NCI-H82 treated with DMSO at 0.1 percent for 48 hours (cell line): ENCODE data around the gene PDE6B.
"Not testable (repeated sequence)": the region's sequence is repeated elsewhere in the genome, so short reads cannot be mapped to it uniquely, and the experiment has no call there.

Experiments
- DNase-seq: peaks from one replicate; lab custom pipeline; 2025; ENCODE audit not compliant: unreplicated experiment; lab: John Stamatoyannopoulos, UW

Gene PDE6B

DNA sequence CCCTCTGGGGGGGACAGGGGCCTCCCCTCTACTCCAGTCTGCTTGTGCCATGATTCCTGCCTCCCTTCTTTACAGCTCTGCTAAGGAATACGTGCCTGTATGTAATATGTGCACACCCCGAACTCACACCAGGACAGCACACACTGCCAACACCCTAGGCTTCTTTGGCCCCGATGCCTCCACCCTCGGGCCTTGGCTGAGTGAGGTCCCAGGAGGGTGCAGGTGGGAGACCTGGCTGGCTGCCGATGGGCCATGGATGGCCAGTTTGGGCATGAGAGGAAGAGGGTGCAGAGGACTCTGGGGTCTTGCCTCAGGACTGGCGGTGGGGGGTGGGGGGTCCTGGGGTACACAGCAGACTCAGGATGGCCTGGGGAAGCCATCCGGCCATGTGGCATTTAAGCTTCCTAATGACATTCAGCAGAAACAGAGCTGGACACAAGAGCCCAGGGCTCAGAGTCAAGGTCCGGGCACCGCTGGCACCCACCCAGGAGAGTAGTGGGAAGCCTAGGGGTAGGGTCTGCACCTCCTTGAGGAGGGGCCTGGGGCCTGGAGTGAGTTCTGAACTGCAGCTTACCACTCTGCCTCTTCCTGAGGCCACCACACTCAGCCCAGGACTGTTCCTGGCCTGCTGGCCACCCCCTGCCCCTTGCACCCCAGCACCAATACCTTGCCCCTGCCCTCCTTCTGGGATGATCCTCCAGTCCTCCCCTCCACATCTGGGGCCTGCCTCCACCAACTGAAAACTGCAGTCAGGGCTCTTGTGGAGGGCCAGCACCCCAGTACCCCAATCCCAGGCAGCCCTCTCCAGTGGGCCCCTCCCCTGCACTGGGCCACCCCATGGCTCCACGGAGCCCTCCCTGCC lies 78.2 kb downstream of the PDE6B start:
- no peak for DNase-seq

DNA sequence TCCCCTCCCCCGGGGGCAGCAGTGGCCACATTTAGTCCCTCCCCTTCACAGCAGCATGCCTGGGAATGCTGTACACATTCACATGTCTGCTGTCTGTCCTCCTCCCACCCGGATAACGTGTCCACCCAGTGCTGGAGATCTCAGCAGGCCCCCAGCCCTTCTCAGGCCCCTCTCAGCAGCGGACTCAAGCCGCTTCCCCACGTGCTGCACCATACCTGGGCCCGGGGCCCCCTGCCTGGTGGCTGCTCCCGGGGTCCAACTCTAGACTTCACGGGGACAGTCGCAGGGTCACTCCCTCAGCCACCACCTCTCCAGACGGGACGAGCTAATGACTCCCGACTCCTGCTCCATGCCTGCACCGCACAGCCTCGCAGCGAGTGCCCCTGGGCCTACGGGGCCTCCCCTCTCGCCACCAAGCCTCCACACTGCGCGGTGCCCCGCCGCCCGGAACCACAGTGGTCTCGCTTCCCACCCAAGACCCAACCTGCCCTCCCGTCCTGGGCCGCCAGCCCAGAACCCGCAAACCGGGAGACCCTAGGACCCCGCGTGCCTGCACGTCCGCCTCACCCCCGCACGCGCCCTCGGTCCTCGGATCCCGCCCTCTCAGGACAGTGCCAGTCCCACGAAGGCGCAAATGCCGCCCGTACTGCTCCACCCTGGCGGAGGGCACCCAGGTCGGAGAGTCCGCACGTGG lies 79.0 kb downstream of the PDE6B start:
- no peak for DNase-seq

DNA sequence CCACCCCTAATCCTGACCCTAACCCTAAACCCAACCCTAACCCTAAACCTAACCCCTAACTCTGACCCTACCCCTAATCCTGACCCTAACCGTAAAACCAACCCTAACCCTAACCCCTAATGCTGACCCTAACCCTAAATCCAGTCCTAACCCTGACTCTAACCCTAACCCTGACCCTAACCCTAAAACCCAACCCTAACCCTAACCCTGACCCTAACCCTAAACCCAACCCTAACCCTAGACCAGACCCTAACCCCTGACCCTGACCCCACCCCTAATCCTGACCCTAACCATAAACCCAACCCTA lies 79.6 kb downstream of the PDE6B start:
- no peak for DNase-seq

DNA sequence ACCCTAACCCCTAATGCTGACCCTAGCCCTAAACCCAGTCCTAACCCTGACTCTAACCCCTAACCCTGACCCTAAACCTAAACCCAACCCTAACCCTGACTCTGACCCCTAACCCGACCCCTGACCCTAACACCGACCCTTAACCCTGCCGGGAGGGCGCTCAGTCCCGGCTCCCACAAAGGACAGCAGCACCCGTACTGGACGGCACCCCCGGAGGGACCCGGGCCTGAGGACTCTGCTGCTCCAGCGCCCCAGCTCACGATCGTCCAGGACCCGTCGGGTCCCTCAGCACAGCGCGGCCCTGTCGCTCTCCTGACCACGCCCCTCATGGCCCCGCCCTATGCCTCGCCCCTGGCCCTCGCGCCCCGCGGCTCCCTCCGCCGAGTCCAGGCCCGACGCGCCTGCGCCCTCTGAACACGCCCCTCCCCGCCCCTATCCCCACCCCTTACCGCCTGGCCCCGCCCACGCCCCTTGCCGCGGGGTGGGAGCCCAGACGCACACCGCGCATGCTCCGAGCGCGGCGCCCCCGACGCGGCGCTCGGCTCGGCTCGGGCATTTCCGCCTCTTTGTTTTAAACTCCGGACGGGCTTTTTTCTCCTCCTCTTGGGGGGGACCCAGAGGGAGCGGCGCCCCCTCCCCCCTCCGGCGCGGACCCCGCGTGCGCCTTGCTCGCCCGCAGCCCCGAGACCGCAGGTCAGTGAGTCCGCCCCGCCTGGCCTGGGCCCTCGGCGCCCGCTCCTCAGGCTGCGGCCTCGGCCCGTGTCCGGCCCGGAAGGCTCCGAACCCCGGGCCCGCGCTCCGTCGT lies 80.1 kb downstream of the PDE6B start, which contains the start of gene PCGF3:
PCGF3 (plus strand) TSS at position 555 of the 805 bp plus-strand sequence. CDS start 27,849 bp downstream, outside the sequence.
- DNase-seq, result peak; percentile 64

GRCh38 chr4:706083-706633 lies 80.8 kb downstream of the PDE6B start:
- not testable (repeated sequence) for DNase-seq

DNA sequence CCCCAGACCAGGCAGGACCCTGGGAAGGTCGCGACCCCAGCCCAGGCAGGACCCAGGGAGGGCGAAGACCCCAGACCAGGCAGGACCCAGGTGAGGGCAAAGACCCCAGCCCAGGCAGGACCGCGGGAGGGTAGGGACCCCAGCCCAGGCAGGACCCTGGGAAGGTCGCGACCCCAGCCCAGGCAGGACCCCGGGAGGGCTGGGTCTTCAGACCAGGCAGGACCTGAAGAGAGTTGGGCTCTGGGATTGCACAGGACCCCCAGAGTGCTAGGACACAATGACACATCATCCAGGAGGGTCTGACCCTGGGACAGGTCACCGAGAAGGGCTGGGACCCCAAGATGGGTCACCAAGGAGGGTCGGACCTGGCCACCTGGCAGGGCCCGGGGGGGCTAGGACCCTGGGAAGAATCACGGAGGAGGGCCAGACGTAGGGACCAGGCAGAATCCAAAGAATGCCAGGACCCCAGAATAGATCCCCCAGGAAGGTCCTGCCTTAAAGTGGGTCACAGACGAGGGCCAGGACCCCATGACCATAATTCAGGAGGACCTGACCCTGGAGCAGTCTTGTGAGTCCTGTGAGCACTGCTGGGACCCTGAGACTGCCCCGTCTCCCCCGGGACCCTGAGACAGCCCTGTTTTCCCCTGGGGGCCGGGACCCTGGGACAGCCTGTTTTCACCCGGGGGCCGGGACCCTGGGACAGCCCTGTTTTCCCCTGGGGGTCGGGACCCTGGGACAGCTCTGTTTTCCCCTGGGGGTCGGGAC lies 81.6 kb downstream of the PDE6B start:
- DNase-seq, result no peak

DNA sequence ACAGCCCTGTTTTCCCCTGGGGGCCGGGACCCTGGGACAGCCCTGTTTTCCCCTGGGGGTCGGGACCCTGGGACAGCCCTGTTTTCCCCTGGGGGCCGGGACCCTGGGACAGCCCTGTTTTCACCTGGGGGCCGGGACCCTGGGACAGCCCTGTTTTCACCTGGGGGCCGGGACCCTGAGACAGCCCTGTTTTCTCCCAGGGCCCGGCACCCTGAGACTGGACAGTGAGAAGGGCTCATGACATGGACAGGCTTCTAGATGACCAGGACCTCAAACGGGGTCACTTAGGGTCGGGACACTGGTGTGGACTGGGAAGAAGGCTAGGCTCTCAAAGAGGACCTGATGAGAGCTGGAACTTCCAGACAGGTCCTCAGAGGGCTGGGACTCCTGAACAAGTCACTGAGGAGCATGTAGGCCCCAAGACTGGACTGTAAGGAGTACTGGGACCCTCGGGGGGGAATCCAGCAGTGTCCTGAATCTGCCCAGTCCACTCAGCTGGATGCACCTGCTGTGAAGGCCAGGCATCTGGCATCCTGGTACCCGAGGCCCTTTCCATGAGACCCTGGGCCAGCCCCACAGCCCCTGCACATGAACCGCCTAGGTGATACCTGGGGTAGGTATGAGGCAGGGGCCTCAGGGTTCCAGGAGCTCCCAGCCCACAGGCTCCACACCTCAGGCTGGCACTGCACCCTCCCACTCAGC lies 82.7 kb downstream of the PDE6B start:
- no peak for DNase-seq

DNA sequence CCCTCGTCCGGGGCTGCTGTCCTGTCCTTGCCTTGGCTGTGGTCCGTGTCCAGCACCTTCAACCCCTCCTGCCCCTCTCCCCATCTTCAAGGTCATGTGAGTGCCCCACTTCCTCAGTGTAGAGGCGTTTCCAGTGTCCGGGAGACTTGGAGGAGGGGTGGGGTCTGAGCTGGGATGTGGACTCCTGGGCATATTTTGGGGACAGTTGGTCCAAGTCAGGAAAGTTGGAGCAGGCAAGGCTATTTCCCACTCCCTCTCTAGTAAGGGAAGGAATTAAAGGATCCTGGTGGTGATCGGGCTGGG lies 83.2 kb downstream of the PDE6B start:
- DNase-seq, result no peak

DNA sequence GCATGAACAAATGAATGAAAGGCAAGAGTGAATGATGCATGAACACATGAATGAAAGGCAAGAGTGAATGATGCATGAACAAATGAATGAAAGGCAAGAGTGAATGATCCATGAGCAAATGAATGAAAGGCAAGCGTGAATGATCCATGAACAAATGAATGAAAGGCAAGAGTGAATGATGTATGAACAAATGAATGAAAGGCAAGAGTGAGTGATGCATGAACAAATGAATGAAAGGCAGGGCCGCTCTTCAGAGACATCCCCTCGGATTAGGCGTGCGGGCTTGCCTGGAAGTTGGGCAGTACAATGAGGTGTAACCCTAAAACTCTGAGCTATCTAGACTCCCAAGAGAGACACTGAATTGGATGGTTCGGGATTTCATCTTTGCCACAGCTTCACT lies 84.0 kb downstream of the PDE6B start:
- DNase-seq, result no peak

DNA sequence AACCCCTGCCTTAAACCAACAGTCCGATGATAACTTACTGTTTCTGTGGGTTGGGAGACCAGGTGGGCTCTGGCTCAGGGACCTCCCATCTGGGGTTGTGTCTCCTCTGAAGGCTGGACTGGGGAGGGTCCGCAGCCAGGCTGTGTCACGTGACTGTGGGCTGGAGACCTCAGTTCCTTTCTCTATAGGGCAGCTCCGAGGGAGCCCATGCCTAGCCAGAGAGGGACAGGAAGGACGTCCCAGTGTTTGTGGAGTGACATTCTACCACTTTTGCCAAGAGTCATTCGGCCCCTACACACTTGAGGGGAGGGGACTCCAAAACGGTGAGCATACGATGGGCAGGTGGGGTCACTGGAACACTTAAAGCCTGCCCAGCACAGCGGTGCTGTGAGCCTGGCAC lies 84.7 kb downstream of the PDE6B start:
- DNase-seq, result no peak

DNA sequence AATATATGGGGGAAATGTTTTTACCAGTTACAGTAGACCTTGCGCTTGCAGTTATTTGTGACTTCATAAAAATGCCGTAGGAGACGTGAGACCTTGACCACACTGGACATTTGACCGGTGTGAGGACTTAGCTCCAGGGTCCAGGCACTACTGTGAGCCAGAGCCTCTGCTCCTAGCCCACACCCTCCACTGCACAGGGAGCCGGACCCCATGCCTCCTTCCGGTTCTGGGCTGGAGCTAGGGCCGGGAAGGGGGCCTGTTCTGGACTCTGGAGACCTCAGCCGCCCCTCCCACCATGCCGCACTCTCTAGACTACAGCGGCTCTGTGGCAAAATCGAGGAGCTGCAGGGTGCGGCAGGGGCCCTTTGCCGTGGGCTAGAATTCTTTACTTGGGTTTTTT lies 85.5 kb downstream of the PDE6B start:
- DNase-seq, result no peak

DNA sequence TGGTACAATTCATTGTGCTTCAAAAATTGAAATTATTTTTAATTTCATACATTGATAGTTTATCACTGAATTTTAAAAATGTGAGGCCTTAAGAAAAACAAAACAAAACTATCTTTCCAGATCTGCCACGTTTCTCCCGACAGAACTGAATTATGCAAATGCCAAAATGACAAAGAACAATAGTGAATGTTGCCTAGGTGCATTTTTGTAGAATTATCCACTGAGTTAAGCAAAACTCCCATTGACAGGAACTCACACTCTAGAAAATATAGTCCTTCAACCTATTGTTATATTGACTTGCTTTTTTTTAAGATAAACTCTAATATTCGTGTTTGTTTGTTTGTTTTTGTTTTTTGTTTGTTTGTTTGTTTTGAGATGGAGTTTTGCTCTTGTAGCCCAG lies 86.7 kb downstream of the PDE6B start:
- DNase-seq, result no peak

DNA sequence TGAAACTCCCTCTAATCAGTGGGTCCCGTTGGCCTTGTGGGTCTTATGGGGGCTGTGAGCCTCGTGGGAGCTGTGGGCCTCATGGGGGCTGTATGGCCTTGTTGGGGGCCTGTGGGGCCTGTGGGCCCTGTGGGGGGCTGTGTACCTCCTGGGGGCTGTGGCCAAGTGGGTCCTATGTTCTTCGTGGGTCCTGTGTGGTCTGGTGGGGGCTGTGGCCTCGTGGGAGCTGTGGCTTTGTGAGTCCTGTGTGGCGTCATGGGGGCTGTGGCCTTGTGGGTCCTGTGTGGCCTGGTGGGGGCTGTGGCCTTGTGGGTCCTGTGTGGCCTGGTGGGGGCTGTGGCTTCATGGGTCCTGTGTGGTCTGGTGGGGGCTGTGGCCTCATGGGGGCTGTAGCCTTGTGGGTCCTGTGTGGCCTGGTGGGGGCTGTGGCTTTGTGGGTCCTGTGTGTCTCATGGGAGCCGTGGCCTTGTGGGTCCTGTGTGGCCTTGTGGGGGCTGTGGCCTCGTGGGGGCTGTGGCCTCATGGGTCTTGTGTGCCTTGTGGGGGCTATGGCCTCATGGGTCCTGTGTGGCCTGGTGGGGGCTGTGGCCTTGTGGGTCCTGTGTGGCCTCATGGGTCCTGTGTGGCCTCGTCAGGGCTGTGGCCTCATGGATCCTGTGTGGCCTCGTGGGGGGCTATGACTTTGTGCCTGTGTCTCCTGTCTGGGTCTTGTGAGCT lies 87.7 kb downstream of the PDE6B start:
- DNase-seq, result no peak

- no peak for DNase-seq
These were observed 88.7 kb downstream of the PDE6B start for GRCh38 chr4:714087-714486.

DNA sequence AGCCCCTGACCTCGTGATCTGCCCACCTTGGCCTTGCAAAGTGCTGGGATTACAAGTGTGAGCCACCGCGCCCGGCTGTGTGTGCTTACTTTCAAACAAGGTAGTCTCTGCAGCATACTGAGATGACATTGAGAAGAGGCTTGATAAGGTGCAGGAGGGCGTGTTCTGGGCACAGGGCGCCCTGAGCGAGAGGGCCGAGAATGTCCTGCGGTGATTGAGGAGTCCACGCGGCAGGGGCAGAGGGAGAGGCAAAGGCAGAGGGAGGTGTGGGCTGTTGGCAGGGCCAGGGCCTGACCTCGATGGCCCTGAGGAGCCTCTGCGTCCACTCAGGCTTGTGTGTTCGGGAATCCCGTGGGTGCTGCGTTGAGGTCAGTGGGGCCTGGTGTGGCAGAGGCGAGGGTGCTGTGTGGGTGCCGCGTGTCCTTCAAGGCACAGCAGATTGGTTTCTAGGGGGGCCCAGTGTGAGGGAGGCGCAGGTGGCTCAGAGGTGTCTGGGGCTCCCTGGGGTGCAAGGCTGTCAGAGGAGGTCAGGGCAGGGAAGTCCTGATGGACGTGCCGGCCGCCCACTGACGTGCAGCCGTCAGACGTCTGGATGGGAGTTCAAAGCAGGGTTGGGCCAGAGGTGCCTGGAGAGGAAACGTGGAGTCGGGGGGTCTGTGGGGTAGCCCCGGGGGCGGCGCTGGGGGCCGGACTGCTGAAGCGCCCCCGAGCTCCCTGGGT lies 92.4 kb downstream of the PDE6B start:
- no peak for DNase-seq

GRCh38 chr4:718460-718859 lies 93.1 kb downstream of the PDE6B start:
- no peak for DNase-seq
